ENCODE results near the gene U2SURP.
"Not testable (repeated sequence)": the region's sequence is repeated elsewhere in the genome, so short reads cannot be mapped to it uniquely, and the experiment has no call there.

U2SURP gene

GRCh38 chr3:143065364-143065763 is 64.0 kb downstream of the U2SURP start:
- WGBS (ENCODE audit: insufficient coverage): 97% methylated on average over 2 of the region's 2 CpGs
- H3K27me3 ChIP-seq (replicated peaks in 2 of 5; ENCODE audit: control insufficient read depth in 4 of 5, insufficient read depth in 5 of 5, low read length in 4 of 5): no peaks in the 10 kb centered on the region
- H3K36me3 ChIP-seq (ENCODE audit: control insufficient read depth in 4 of 4, insufficient read depth in 4 of 4, low read length in 3 of 4): peaks cover 2 to 3% (median 2%) of the 10 kb centered on the region in 4 experiments
- POLR2A ChIA-PET: no interaction called here
- H3K27ac ChIP-seq (ENCODE audit: insufficient read depth in 1 of 2, low read depth in 1 of 2, low read length in 2 of 2, poor library complexity in 1 of 2, severe bottlenecking in 2 of 2): no peak overlapping the region
- H3K4me3 ChIP-seq (ENCODE audit: control insufficient read depth in 1 of 7, extremely low read depth in 1 of 7, insufficient read depth in 4 of 7, low read depth in 2 of 7, low read length in 6 of 7): no peak overlapping the region
- no peak for DNase-seq
- no peaks in the 10 kb centered on the region for H3K9me3 ChIP-seq (ENCODE audit: control extremely low read depth in 1 of 5, control insufficient read depth in 4 of 5, insufficient read depth in 2 of 5, low read depth in 1 of 5, low read length in 4 of 5)
- no peaks in the 10 kb centered on the region for H3K4me1 ChIP-seq (ENCODE audit: control extremely low read depth in 1 of 4, control insufficient read depth in 4 of 4, insufficient read depth in 4 of 4, low read length in 3 of 4)
- CTCF ChIA-PET: interaction anchor here (1.1 kb wide), 1 partner anchor 8 kb away, joined by 4 read pairs; no protein-coding TSS in a partner anchor

- Histone ChIP-seq H3K9me3 (ENCODE audit: control extremely low read depth in 1 of 5, control insufficient read depth in 4 of 5, insufficient read depth in 2 of 5, low read depth in 1 of 5, low read length in 4 of 5) (no peaks in the 10 kb centered on the region), H3K27ac (ENCODE audit: insufficient read depth in 1 of 2, low read depth in 1 of 2, low read length in 2 of 2, poor library complexity in 1 of 2, severe bottlenecking in 2 of 2) (no peak overlapping the region), H3K27me3 (replicated peaks in 2 of 5; ENCODE audit: control insufficient read depth in 4 of 5, insufficient read depth in 5 of 5, low read length in 4 of 5) (no peaks in the 10 kb centered on the region), H3K36me3 (ENCODE audit: control insufficient read depth in 4 of 4, insufficient read depth in 4 of 4, low read length in 3 of 4) (peaks cover 2 to 3% (median 2%) of the 10 kb centered on the region in 4 experiments), H3K4me1 (ENCODE audit: control extremely low read depth in 1 of 4, control insufficient read depth in 4 of 4, insufficient read depth in 4 of 4, low read length in 3 of 4) (no peaks in the 10 kb centered on the region), H3K4me3 (ENCODE audit: control insufficient read depth in 1 of 7, extremely low read depth in 1 of 7, insufficient read depth in 4 of 7, low read depth in 2 of 7, low read length in 6 of 7) (no peak overlapping the region)
- no peak for DNase-seq
- ChIA-PET CTCF (interaction anchor here (0.9 to 1.1 kb wide), 2 partner anchors 9 to 15 kb away, joined by 3 to 4 read pairs; no protein-coding TSS in a partner anchor), POLR2A (no interaction called here)
- WGBS (ENCODE audit: insufficient coverage): no CpG with 5 or more reads among the region's 4 CpGs
Observed at GRCh38 chr3:143066033-143066432, 64.7 kb downstream of the U2SURP start.

DNA sequence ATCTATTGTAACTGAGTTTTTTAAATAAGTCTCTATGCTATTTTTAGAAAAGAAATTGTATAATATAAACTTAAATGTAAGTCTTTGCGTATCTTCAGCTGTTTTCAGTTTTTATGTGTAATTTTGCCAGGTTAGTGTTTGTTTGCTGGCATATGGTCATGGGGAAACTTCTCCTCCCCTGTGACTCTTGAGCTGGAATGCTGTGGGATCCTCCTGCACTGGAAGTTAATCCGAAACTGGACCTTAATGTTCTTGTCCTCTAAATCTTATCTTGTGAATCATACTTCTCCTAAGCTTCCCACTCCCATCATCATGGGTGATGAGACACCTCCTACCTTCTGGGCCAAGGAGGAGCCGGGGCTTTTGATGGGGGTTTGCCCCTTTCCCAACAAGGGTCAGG is 65.8 kb downstream of the U2SURP start:
- 100% methylated on average over 2 of the region's 3 CpGs for WGBS (ENCODE audit: insufficient coverage)
- Histone ChIP-seq H3K4me3 (ENCODE audit: control insufficient read depth in 1 of 7, extremely low read depth in 1 of 7, insufficient read depth in 4 of 7, low read depth in 2 of 7, low read length in 6 of 7) (no peak overlapping the region), H3K27ac (ENCODE audit: insufficient read depth in 1 of 2, low read depth in 1 of 2, low read length in 2 of 2, poor library complexity in 1 of 2, severe bottlenecking in 2 of 2) (no peak overlapping the region), H3K27me3 (replicated peaks in 2 of 5; ENCODE audit: control insufficient read depth in 4 of 5, insufficient read depth in 5 of 5, low read length in 4 of 5) (no peaks in the 10 kb centered on the region), H3K36me3 (ENCODE audit: control insufficient read depth in 4 of 4, insufficient read depth in 4 of 4, low read length in 3 of 4) (peaks cover 2 to 3% (median 2%) of the 10 kb centered on the region in 4 experiments), H3K4me1 (ENCODE audit: control extremely low read depth in 1 of 4, control insufficient read depth in 4 of 4, insufficient read depth in 4 of 4, low read length in 3 of 4) (no peaks in the 10 kb centered on the region), H3K9me3 (ENCODE audit: control extremely low read depth in 1 of 5, control insufficient read depth in 4 of 5, insufficient read depth in 2 of 5, low read depth in 1 of 5, low read length in 4 of 5) (no peaks in the 10 kb centered on the region)
- ChIA-PET CTCF (interaction anchor here (0.9 to 1.1 kb wide), 2 partner anchors 12 to 14 kb away, joined by 3 read pairs; no protein-coding TSS in a partner anchor), POLR2A (no interaction called here)
- no peak for DNase-seq

- no peak for DNase-seq
- POLR2A ChIA-PET: no interaction called here
- 96% methylated on average over 4 of the region's 5 CpGs for whole genome bisulfite sequencing (ENCODE audit: insufficient coverage)
- CTCF ChIA-PET: no interaction called here
- no peak overlapping the region for H3K27ac ChIP-seq (ENCODE audit: insufficient read depth in 1 of 2, low read depth in 1 of 2, low read length in 2 of 2, poor library complexity in 1 of 2, severe bottlenecking in 2 of 2)
- H3K36me3 ChIP-seq (ENCODE audit: control insufficient read depth in 4 of 4, insufficient read depth in 4 of 4, low read length in 3 of 4): peaks cover 0 to 1% (median under 1%) of the 10 kb centered on the region in 4 experiments
- no peak overlapping the region for H3K4me3 ChIP-seq (ENCODE audit: control insufficient read depth in 1 of 7, extremely low read depth in 1 of 7, insufficient read depth in 4 of 7, low read depth in 2 of 7, low read length in 6 of 7)
- no peaks in the 10 kb centered on the region for H3K4me1 ChIP-seq (ENCODE audit: control extremely low read depth in 1 of 4, control insufficient read depth in 4 of 4, insufficient read depth in 4 of 4, low read length in 3 of 4)
- H3K27me3 ChIP-seq (replicated peaks in 2 of 5; ENCODE audit: control insufficient read depth in 4 of 5, insufficient read depth in 5 of 5, low read length in 4 of 5): no peaks in the 10 kb centered on the region
- no peaks in the 10 kb centered on the region for H3K9me3 ChIP-seq (ENCODE audit: control extremely low read depth in 1 of 5, control insufficient read depth in 4 of 5, insufficient read depth in 2 of 5, low read depth in 1 of 5, low read length in 4 of 5)
Observed at GRCh38 chr3:143068059-143068458, 66.7 kb downstream of the U2SURP start.

DNA sequence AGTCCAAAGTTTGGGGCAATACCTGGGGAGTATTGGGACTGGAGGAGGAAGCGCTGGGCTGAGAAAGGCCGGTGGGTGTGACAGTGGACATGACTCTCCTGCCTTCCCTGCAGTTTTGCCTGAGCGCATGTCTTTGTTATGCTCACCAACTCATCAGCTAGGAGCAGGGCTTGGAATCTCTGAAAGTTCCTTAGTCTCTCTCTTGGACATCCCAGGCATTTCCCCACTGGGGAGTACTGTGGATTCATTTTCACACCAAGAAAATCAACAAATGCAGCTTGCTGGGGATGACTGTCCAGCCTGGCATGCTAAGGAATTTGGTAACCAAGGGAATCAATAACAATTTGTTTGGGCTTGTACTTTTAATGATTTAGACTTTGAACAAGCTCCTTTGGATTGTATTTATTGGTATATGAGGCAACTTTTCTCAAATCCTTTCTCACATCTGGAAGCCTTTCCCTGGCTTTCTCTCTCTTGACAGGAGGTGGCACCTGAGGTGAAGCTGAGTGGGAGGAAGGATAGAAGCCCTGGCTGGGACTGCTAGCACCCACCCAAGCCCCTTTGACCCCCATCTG is 69.7 kb downstream of the U2SURP start:
- whole genome bisulfite sequencing (ENCODE audit: insufficient coverage): 100% methylated on average over 3 of the region's 3 CpGs
- Histone ChIP-seq H3K36me3 (ENCODE audit: control insufficient read depth in 4 of 4, insufficient read depth in 4 of 4, low read length in 3 of 4) (no peaks in the 10 kb centered on the region), H3K4me3 (ENCODE audit: control insufficient read depth in 1 of 7, extremely low read depth in 1 of 7, insufficient read depth in 4 of 7, low read depth in 2 of 7, low read length in 6 of 7) (no peak overlapping the region), H3K27me3 (replicated peaks in 2 of 5; ENCODE audit: control insufficient read depth in 4 of 5, insufficient read depth in 5 of 5, low read length in 4 of 5) (no peaks in the 10 kb centered on the region), H3K4me1 (ENCODE audit: control extremely low read depth in 1 of 4, control insufficient read depth in 4 of 4, insufficient read depth in 4 of 4, low read length in 3 of 4) (no peaks in the 10 kb centered on the region), H3K9me3 (ENCODE audit: control extremely low read depth in 1 of 5, control insufficient read depth in 4 of 5, insufficient read depth in 2 of 5, low read depth in 1 of 5, low read length in 4 of 5) (no peaks in the 10 kb centered on the region), H3K27ac (ENCODE audit: insufficient read depth in 1 of 2, low read depth in 1 of 2, low read length in 2 of 2, poor library complexity in 1 of 2, severe bottlenecking in 2 of 2) (no peak overlapping the region)
- DNase-seq: no peak
- POLR2A ChIA-PET: no interaction called here
- CTCF ChIA-PET: no interaction called here

GRCh38 chr3:143071776-143072175 is 70.4 kb downstream of the U2SURP start:
- ChIA-PET CTCF (no interaction called here), POLR2A (no interaction called here)
- H3K9me3 ChIP-seq (ENCODE audit: control extremely low read depth in 1 of 5, control insufficient read depth in 4 of 5, insufficient read depth in 2 of 5, low read depth in 1 of 5, low read length in 4 of 5): no peaks in the 10 kb centered on the region
- H3K4me1 ChIP-seq (ENCODE audit: control extremely low read depth in 1 of 4, control insufficient read depth in 4 of 4, insufficient read depth in 4 of 4, low read length in 3 of 4): no peaks in the 10 kb centered on the region
- H3K27ac ChIP-seq (ENCODE audit: insufficient read depth in 1 of 2, low read depth in 1 of 2, low read length in 2 of 2, poor library complexity in 1 of 2, severe bottlenecking in 2 of 2): no peak overlapping the region
- H3K36me3 ChIP-seq (ENCODE audit: control insufficient read depth in 4 of 4, insufficient read depth in 4 of 4, low read length in 3 of 4): no peaks in the 10 kb centered on the region
- DNase-seq: no peak
- no peaks in the 10 kb centered on the region for H3K27me3 ChIP-seq (replicated peaks in 2 of 5; ENCODE audit: control insufficient read depth in 4 of 5, insufficient read depth in 5 of 5, low read length in 4 of 5)
- WGBS (ENCODE audit: insufficient coverage): 100% methylated on average over 4 of the region's 6 CpGs
- H3K4me3 ChIP-seq (ENCODE audit: control insufficient read depth in 1 of 7, extremely low read depth in 1 of 7, insufficient read depth in 4 of 7, low read depth in 2 of 7, low read length in 6 of 7): no peak overlapping the region

DNA sequence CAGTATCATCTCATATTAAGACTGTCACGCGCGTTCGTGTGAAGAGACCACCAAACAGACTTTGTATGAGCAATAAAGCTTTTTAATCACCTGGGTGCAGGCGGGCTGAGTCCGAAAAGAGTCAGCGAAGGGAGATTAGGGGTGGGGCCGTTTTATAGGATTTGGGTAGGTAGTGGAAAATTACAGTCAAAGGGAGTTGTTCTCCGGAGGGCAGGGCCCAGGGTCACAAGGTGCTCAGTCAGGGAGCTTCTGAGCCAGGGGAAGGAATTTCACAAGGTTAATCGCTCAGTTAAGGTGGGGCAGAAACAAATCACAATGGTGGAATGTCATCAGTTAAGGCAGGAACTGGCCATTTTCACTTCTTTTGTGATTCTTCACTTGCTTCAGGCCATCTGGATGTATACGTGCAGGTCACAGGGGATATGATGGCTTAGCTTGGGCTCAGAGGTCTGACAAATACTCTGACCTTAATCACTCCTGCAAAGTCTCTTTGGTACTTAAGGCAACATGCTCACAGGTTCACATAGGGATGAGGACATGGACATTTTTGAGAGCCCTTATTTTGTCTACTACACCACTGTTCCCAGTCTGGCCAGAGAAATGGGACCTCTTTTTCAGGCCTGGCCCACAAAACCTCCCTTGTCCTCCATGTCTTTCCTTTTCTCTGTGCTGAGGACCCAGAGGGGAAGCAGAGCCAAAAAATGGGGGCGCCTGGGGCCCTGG is 71.1 kb downstream of the U2SURP start:
- H3K27ac ChIP-seq (ENCODE audit: insufficient read depth in 1 of 2, low read depth in 1 of 2, low read length in 2 of 2, poor library complexity in 1 of 2, severe bottlenecking in 2 of 2); H3K9me3 ChIP-seq (ENCODE audit: control extremely low read depth in 1 of 5, control insufficient read depth in 4 of 5, insufficient read depth in 2 of 5, low read depth in 1 of 5, low read length in 4 of 5); POLR2A ChIA-PET; DNase-seq; H3K4me1 ChIP-seq (ENCODE audit: control extremely low read depth in 1 of 4, control insufficient read depth in 4 of 4, insufficient read depth in 4 of 4, low read length in 3 of 4); CTCF ChIA-PET; H3K27me3 ChIP-seq (replicated peaks in 2 of 5; ENCODE audit: control insufficient read depth in 4 of 5, insufficient read depth in 5 of 5, low read length in 4 of 5); H3K36me3 ChIP-seq (ENCODE audit: control insufficient read depth in 4 of 4, insufficient read depth in 4 of 4, low read length in 3 of 4); H3K4me3 ChIP-seq (ENCODE audit: control insufficient read depth in 1 of 7, extremely low read depth in 1 of 7, insufficient read depth in 4 of 7, low read depth in 2 of 7, low read length in 6 of 7): not testable (repeated sequence)
- 95% methylated on average over 4 of the region's 12 CpGs for WGBS (ENCODE audit: insufficient coverage)

Data from common myeloid progenitor, CD34-positive (primary cell).